GM18511 (cell line): ENCODE results near the gene SRRM2.

Experiments
- ATAC-seq: cut with Tn5 transposase; IDR thresholded peaks from one replicate; pipeline ENCODE4 v1.9.1; 2021; ENCODE audit warnings: mild to moderate bottlenecking, moderate library complexity; ENCODE audit not compliant: unreplicated experiment

SRRM2 gene

DNA sequence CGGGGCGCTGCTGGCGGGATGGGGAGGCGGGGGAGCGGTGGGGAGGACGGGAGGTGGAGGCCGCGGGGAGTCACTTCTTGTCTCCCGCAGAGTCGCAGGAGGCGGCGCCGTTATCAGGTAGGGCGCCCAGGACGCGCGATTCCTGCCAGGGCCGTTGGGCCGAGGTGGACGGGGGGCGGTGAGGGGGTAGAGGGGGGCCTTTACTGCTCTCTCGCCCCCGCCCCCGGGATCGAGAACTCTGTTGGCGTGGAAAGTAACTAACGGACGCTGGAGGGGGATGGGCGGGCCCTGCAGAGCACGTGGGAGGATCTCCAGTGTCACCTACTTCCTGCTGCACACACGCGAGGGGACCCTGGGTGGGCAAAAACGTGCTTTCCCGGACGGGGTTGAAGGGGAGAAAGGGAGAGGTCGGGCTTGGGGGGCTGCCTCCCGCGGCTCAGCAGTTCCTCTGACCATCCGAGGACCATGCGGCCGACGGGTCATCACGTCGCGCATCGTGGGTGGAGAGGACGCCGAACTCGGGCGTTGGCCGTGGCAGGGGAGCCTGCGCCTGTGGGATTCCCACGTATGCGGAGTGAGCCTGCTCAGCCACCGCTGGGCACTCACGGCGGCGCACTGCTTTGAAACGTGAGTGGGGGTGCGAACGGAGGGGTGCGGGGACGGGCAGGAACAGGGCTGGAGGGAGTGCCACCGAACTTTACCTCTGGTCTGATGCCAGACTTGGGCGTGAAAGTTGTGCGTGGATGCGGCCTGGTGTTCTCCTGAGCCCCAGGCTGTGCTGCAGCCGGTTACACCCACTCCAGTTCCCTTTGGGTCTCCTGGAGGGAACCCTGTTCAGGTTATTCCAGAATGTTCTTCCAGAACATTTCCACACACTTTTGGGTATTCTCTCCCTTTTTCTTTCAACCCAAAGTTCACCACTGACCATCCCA is 65.2 kb downstream of the SRRM2 start:
- ATAC-seq = no peak

DNA sequence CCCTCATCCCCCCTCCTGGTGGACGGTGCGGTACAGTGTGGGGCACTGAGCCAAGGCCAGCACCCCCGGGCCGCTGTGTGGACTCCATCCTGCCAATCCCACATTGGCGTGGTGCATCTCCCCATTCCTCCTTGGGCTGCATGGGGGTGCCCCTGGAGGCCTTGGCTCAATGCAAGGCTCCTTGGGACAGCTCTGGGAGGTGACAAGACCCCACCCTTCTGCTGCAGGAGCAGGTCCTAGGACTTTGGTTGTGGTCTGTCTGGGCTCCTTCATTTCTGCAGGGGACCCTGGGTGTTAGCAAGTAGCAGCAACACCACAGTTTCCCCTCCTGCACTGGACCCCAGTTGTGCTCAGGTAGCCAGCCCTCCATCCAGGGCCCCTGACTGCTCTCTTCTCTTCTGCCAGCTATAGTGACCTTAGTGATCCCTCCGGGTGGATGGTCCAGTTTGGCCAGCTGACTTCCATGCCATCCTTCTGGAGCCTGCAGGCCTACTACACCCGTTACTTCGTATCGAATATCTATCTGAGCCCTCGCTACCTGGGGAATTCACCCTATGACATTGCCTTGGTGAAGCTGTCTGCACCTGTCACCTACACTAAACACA is 65.9 kb downstream of the SRRM2 start:
- ATAC-seq = no peak

DNA sequence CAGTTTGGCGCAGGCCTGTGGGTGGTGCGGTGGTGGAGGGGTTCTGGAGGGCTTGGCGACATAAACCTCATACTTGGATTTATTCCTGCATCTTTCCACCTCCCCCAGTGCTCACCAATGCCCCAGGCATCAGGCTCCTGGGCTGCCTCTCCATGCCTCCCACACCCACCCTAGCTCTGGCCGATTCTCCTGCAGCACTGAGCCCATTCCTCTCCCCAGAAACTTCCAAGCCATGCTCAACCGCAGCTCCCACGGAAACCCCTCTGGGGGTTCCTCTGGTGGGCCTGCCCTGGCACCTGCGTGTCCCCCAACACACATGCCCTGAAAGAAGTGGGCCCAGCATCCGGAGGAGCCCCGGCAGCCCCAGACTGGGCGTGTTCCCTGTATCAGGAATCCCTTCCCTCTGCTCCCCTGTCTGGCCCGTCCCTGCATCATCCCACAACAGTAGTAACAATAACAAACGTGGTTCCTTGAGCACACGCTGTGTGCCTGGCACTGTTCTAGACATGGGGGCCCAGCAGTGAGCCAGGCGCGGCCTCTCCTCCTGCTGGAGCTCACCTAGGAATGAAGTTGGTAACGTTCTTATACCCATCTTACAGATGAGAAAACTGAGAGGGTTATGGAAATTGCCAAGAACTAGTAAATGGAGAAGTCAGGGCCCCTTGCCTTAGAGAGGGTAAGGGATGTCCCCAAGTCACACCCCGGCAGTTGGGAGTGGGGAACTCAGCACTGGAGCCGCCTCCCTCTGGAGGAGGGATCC is 66.9 kb downstream of the SRRM2 start:
- ATAC-seq = no peak

GRCh38 chr16:2819939-2820835 is 67.7 kb downstream of the SRRM2 start:
- ATAC-seq = no peak
